ENCODE measurements around the gene NHP2. TPM values are rescaled to one million over a fixed set of nuclear protein-coding genes. Genes with fewer than 3 reads are reported as not detected.

Gene NHP2
- total and polyA plus RNA-seq, 10 of the 15 experiments (the other 5 are each of a cell fraction or from before 2014, with no cell fraction given), result 39.2 to 513 (median 198) TPM

- ATAC-seq (no peak), FAIRE-seq (no peak), DNase-seq (ENCODE audit: low read depth, low spot score) (no peak)
- no peaks in the 10 kb centered on the region for H3K27me3 ChIP-seq (replicated peaks in 1 of 2; ENCODE audit: control insufficient read depth in 2 of 2, insufficient read depth in 2 of 2, low read length in 1 of 2)
- BruUV-seq (replicated peaks), result no TSS peak
- no peak overlapping the region for H2AFZ ChIP-seq (ENCODE audit: control insufficient read depth, low read depth, low read length)
- peaks cover 33% of the 10 kb centered on the region for H3K79me2 ChIP-seq (ENCODE audit: control insufficient read depth, insufficient read depth, low read length)
- in situ Hi-C loops (cut with MboI), result loop anchor here (10.0 kb wide), 1 partner anchor 1443 kb away; the partner anchor contains the start of gene RUFY1
- H3K36me3 ChIP-seq (ENCODE audit: control insufficient read depth in 2 of 2, insufficient read depth in 2 of 2, low read length in 1 of 2), result no peaks in the 10 kb centered on the region
- no peak overlapping the region for H3K4me3 ChIP-seq
- H3K4me1 ChIP-seq (ENCODE audit: control insufficient read depth, insufficient read depth, low read length), result peaks cover 19% of the 10 kb centered on the region
- H4K20me1 ChIP-seq (ENCODE audit: control insufficient read depth, insufficient read depth), result no peaks in the 10 kb centered on the region
- H3K9me3 ChIP-seq (replicated peaks; ENCODE audit: control insufficient read depth, insufficient read depth, low read length), result no peaks in the 10 kb centered on the region
- H3K4me2 ChIP-seq (ENCODE audit: control insufficient read depth, insufficient read depth), result no peak overlapping the region
- SMC1A ChIA-PET (ENCODE audit: uncharacterized antibody, unreplicated experiment), result no interaction called here
- WGBS (ENCODE audit: insufficient coverage, insufficient replicate concordance, low lambda C conversion rate, missing lambda C conversion rate), result 3% methylated on average over 2 of the region's 3 CpGs
- no peak overlapping the region for H3K27ac ChIP-seq (ENCODE audit: control insufficient read depth, insufficient read depth)
- no peak for TF ChIP-seq PBX3 (IDR thresholded peaks at IDR 0.05; ENCODE audit: insufficient replicate concordance, low read depth, low read length)
- no peak for TF ChIP-seq IRF4 (IDR thresholded peaks at IDR 0.05; ENCODE audit: low read depth, low read length)
- no peak for TF ChIP-seq ATF2 (IDR thresholded peaks at IDR 0.05; ENCODE audit: low read length)
- TF ChIP-seq SKIL (IDR thresholded peaks at IDR 0.05; ENCODE audit: low read depth, poor library complexity, severe bottlenecking), result no peak
- TF ChIP-seq ATF3 (IDR thresholded peaks at IDR 0.05; ENCODE audit: borderline replicate concordance, extremely low read depth, low read depth, low read length), result no peak
- TF ChIP-seq USF1 (IDR thresholded peaks at IDR 0.05; ENCODE audit: borderline replicate concordance, extremely low read length, insufficient read depth, low read depth, low read length), result no peak
- no peak for TF ChIP-seq ESRRA (IDR thresholded peaks at IDR 0.05; ENCODE audit: low read length)
- TF ChIP-seq SRF (IDR thresholded peaks at IDR 0.05; ENCODE audit: low read depth in 2 of 2, low read length in 2 of 2), result no peak
- no peak for TF ChIP-seq TBL1XR1 (IDR thresholded peaks at IDR 0.05; ENCODE audit: low read depth, low read length)
- TF ChIP-seq FOXK2 (IDR thresholded peaks at IDR 0.05), result no peak
- no peak for TF ChIP-seq ZNF622 (IDR thresholded peaks at IDR 0.05)
- RAD21 ChIA-PET (ENCODE audit: unreplicated experiment), result no interaction called here
- intact Hi-C loops (cut with micrococcal nuclease; ENCODE audit: unreplicated experiment), result loop anchor here (5.0 to 10.0 kb wide), 2 partner anchors 35 to 1577 kb away; partner anchors contain the start of gene RNF44
- POLR2A ChIA-PET, result no interaction called here
- no peak overlapping the region for H3K9ac ChIP-seq (ENCODE audit: control insufficient read depth, insufficient read depth, low read length)
- CTCF ChIA-PET, result no interaction called here
Observed at GRCh38 chr5:178111925-178112324, 41.8 kb downstream of the NHP2 start.
